PC-3 (cell line): ENCODE data around the gene TMEM238L. TPM values are rescaled to one million over a fixed set of nuclear protein-coding genes. Genes with fewer than 3 reads are reported as not detected.

ENCODE experiments used
- ATAC-seq: fragments of 200-7000 bp; cut with Tn5 transposase; 2 replicates; pipeline ENCODE4 v1.9.1; 2020; ENCODE audit warnings: mild to moderate bottlenecking, moderate library complexity
- BruUV-seq: library from RNA; stranded (reverse); fragments of 400-500 nt; replicated peaks from 2 replicates; lab custom pipeline; 2021; lab: Mats Ljungman, UMichigan
- CTCF ChIA-PET: fragments of 300-600 bp; sonication (Branson Sonifier 250); formaldehyde crosslinking; loops from one replicate; lab custom pipeline; 2022; ENCODE audit warnings: antibody characterized with exemption; lab: Charles Lee
- POLR2A ChIA-PET: fragments of 300-600 bp; sonication (Branson Sonifier 250); formaldehyde crosslinking; loops from one replicate; lab custom pipeline; 2022; ENCODE audit warnings: antibody characterized with exemption; ENCODE audit not compliant: unreplicated experiment; lab: Charles Lee
- DNase-seq: peaks from one replicate; pipeline ENCODE4 v3.0.0-alpha.2; 2015
- H2AFZ ChIP-seq: fragments of 300-600 bp; sonication (generic); 2 replicates; pipeline ENCODE4 v1.6.0; 2016; ENCODE audit warnings: antibody characterized with exemption, low read length
- H3F3A ChIP-seq: fragments of 300-600 bp; sonication (generic); one replicate; pipeline ENCODE4 v1.6.0; 2017; ENCODE audit warnings: antibody characterized with exemption, low read length, control low read depth, mild to moderate bottlenecking; ENCODE audit not compliant: unreplicated experiment
- H3K27ac ChIP-seq: fragments of 300-600 bp; sonication (generic); 2 replicates; pipeline ENCODE4 v1.5.1; 2016; ENCODE audit warnings: mild to moderate bottlenecking, low read length
- H3K27me3 ChIP-seq: fragments of 300-600 bp; sonication (generic); 2 replicates; pipeline ENCODE4 v1.6.1; 2016; ENCODE audit warnings: low read length, mixed read lengths
- H3K36me3 ChIP-seq: fragments of 300-600 bp; sonication (generic); 2 replicates; pipeline ENCODE4 v1.6.1; 2016; ENCODE audit warnings: low read depth, mixed run types, low read length, mixed read lengths
- H3K4me1 ChIP-seq: fragments of 300-600 bp; sonication (generic); 2 replicates; pipeline ENCODE4 v1.5.1; 2016; ENCODE audit warnings: low read length; ENCODE audit not compliant: insufficient read depth
- H3K4me2 ChIP-seq: fragments of 300-600 bp; sonication (generic); 2 replicates; pipeline ENCODE4 v1.6.0; 2016; ENCODE audit warnings: low read length
- H3K4me3 ChIP-seq: fragments of 300-600 bp; sonication (generic); 2 replicates; pipeline ENCODE4 v1.5.1; 2016; ENCODE audit warnings: mild to moderate bottlenecking, low read length, mixed read lengths
- H3K79me2 ChIP-seq: fragments of 300-600 bp; sonication (generic); 2 replicates; pipeline ENCODE4 v1.6.1; 2017; ENCODE audit warnings: low read length, mixed read lengths
- H3K9ac ChIP-seq: fragments of 300-600 bp; sonication (generic); 2 replicates; pipeline ENCODE4 v1.6.0; 2016; ENCODE audit warnings: mild to moderate bottlenecking, low read length
- H3K9me2 ChIP-seq: fragments of 300-600 bp; sonication (generic); replicated peaks from 2 replicates; pipeline ENCODE4 v1.6.1; 2016; ENCODE audit warnings: mixed run types, low read length, mixed read lengths
- H3K9me3 ChIP-seq: fragments of 300-600 bp; sonication (generic); 2 replicates; pipeline ENCODE4 v1.6.1; 2016; ENCODE audit warnings: low read length, mixed read lengths
- H4K20me1 ChIP-seq: fragments of 300-600 bp; sonication (generic); 2 replicates; pipeline ENCODE4 v1.6.1; 2016; ENCODE audit warnings: low read length, mixed read lengths
- EZH2 ChIP-seq: fragments of 300-600 bp; sonication (generic); IDR thresholded peaks from one replicate; pipeline ENCODE4 v1.6.1; 2017; ENCODE audit warnings: antibody characterized with exemption, mild to moderate bottlenecking, low read length; ENCODE audit not compliant: unreplicated experiment
- EZH2phosphoT487 ChIP-seq: fragments of 300-600 bp; sonication (generic); IDR thresholded peaks from 2 replicates; pipeline ENCODE4 v1.6.1; 2018; ENCODE audit warnings: mild to moderate bottlenecking, antibody characterized with exemption, low read length, borderline replicate concordance
- intact Hi-C: fragments of 100-400 bp; cut with micrococcal nuclease; formaldehyde crosslinking; loops from 2 replicates; pipeline ENCODE4 v1.9.0; 2023
- total RNA-seq: library from RNA; depleted of rRNA; stranded (reverse); fragments of >200 nt; gene quantifications from 2 replicates; pipeline ENCODE4 v1.2.3, GENCODE V29; 2014
- TF ChIP-seq, protein P1 (sequence below): fragments of 300-600 bp; sonication (generic); conservative IDR thresholded peaks from 2 replicates; pipeline ENCODE4 v1.5.1; 2017; ENCODE audit warnings: antibody characterized with exemption, low read depth, mild to moderate bottlenecking, low read length

Gene TMEM238L
- total RNA-seq, 1 experiment from 2014 or later = not detected

DNA sequence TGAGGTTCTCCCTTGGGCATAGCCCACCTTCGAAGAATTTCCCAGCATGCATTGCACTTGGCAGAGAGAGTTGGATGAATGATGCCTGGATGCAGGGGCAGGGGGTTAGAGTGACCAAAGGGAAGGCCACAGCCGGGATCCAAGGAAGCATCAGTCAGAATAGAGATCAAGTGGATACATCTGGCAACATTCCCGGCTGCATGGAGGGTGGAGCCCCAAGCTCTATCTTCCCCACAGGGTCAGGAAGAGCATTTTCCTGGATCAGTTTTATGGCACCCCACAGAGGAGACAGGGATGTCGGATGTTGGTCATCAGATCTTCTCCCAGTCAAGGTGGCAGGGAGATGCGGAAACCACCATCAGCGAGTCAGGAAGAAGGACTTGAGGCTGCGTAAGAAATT lies 21.0 kb upstream of the TMEM238L start:
- H3K79me2 ChIP-seq = no peaks in the 10 kb centered on the region
- H3K4me2 ChIP-seq = no peak overlapping the region
- no peaks in the 10 kb centered on the region for H3K4me1 ChIP-seq
- no peaks in the 10 kb centered on the region for H3K9me3 ChIP-seq
- no peak overlapping the region for H3K27ac ChIP-seq
- H3K9ac ChIP-seq = no peak overlapping the region
- BruUV-seq = no TSS peak
- no peaks in the 10 kb centered on the region for H3K9me2 ChIP-seq
- H3K36me3 ChIP-seq = no peaks in the 10 kb centered on the region
- POLR2A ChIA-PET = no interaction called here
- intact Hi-C loops = no loop called here
- no peaks in the 10 kb centered on the region for H4K20me1 ChIP-seq
- no peaks in the 10 kb centered on the region for H3F3A ChIP-seq
- CTCF ChIA-PET = no interaction called here
- no peaks in the 10 kb centered on the region for H3K27me3 ChIP-seq
- ATAC-seq = no peak
- H3K4me3 ChIP-seq = no peak overlapping the region
- TF ChIP-seq, protein P1, sequence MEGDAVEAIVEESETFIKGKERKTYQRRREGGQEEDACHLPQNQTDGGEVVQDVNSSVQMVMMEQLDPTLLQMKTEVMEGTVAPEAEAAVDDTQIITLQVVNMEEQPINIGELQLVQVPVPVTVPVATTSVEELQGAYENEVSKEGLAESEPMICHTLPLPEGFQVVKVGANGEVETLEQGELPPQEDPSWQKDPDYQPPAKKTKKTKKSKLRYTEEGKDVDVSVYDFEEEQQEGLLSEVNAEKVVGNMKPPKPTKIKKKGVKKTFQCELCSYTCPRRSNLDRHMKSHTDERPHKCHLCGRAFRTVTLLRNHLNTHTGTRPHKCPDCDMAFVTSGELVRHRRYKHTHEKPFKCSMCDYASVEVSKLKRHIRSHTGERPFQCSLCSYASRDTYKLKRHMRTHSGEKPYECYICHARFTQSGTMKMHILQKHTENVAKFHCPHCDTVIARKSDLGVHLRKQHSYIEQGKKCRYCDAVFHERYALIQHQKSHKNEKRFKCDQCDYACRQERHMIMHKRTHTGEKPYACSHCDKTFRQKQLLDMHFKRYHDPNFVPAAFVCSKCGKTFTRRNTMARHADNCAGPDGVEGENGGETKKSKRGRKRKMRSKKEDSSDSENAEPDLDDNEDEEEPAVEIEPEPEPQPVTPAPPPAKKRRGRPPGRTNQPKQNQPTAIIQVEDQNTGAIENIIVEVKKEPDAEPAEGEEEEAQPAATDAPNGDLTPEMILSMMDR = no peak
- TF ChIP-seq EZH2 (no peak), EZH2phosphoT487 (no peak)
- H2AFZ ChIP-seq = no peak overlapping the region
- DNase-seq = no peak

DNA sequence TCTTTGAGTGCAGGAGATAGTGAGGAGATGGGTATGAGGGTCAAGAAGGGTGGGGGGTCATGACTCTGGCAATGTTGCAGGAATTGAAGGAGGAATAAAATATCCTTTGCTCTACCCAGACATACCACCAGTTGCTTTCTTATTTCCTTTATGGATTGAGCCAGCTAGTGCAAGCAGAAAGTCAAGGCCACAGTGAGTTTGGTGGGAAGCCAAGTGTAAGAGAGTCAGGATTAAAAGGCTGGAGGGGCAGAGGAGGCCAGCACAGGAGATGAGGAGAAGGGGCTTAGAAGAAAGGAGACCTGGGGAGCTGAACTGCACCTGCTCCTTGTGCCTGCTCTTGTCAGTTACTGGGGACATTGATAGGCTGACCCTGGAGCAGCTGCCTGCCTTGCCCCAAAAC lies 17.9 kb upstream of the TMEM238L start:
- Histone ChIP-seq H4K20me1 (no peaks in the 10 kb centered on the region), H3K9me3 (no peaks in the 10 kb centered on the region), H3F3A (no peaks in the 10 kb centered on the region), H3K79me2 (no peaks in the 10 kb centered on the region), H3K9ac (no peak overlapping the region), H3K9me2 (no peaks in the 10 kb centered on the region), H3K36me3 (no peaks in the 10 kb centered on the region), H3K27ac (no peak overlapping the region), H3K27me3 (no peaks in the 10 kb centered on the region), H3K4me3 (no peak overlapping the region), H3K4me1 (no peaks in the 10 kb centered on the region), H2AFZ (no peak overlapping the region), H3K4me2 (no peak overlapping the region)
- ChIA-PET CTCF (no interaction called here), POLR2A (no interaction called here)
- no peak for TF ChIP-seq EZH2phosphoT487
- no peak for TF ChIP-seq EZH2
- intact Hi-C loops = no loop called here
- DNase-seq (no peak), ATAC-seq (no peak)
- BruUV-seq = no TSS peak

DNA sequence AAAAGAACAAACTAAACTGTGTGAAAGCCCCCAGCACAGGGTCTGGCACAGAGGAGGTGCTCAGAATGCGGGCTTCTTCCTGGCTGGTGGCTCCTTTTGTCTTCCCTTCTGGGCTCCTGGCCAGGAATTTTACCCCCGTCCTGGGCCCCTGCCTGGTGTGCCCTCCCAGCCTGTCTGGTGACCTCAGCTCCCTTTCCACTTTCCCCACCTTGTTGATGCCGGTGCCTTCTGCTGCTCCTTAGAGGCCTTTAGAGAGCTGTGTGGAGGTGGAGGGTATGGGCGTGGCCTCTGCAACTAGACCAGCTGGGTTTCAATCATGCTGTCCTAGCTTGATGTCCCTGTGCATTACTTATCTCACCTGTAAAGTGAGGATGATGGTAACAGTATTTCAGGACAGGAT lies 17.2 kb upstream of the TMEM238L start:
- H3K9me3 ChIP-seq = no peaks in the 10 kb centered on the region
- ChIA-PET POLR2A (no interaction called here), CTCF (no interaction called here)
- BruUV-seq = no TSS peak
- H3K9me2 ChIP-seq = no peaks in the 10 kb centered on the region
- H3F3A ChIP-seq = no peaks in the 10 kb centered on the region
- H2AFZ ChIP-seq = no peak overlapping the region
- TF ChIP-seq, protein P1 = no peak
- TF ChIP-seq EZH2phosphoT487 (no peak), EZH2 (no peak)
- H3K4me1 ChIP-seq = no peaks in the 10 kb centered on the region
- H3K4me2 ChIP-seq = no peak overlapping the region
- H3K27me3 ChIP-seq = no peaks in the 10 kb centered on the region
- DNase-seq (no peak), ATAC-seq (no peak)
- no peak overlapping the region for H3K9ac ChIP-seq
- no peak overlapping the region for H3K27ac ChIP-seq
- no peaks in the 10 kb centered on the region for H3K79me2 ChIP-seq
- no peak overlapping the region for H3K4me3 ChIP-seq
- H3K36me3 ChIP-seq = no peaks in the 10 kb centered on the region
- intact Hi-C loops = no loop called here
- no peaks in the 10 kb centered on the region for H4K20me1 ChIP-seq
